ENCODE results near the gene CAPN3. TPM values are rescaled to one million over a fixed set of nuclear protein-coding genes. Genes with fewer than 3 reads are reported as not detected.

CAPN3 gene
- total RNA-seq, 1 donor from 2014 or later, result 7.1 TPM

GRCh38 chr15:42374810-42375209, 15.5 kb downstream of the CAPN3 start:
- Histone ChIP-seq H3K4me3 (no peak overlapping the region), H3K9me3 (no peaks in the 10 kb centered on the region), H3K27ac (no peak overlapping the region), H3K27me3 (no peaks in the 10 kb centered on the region), H3K36me3 (no peaks in the 10 kb centered on the region), H3K4me1 (no peaks in the 10 kb centered on the region)
- DNase-seq (ENCODE audit: low spot score in 2 of 2), result no peak
- intact Hi-C loops (cut with DNase I), result no loop called here
- TF ChIP-seq CTCF (IDR thresholded peaks at IDR 0.05), result no peak

- no peaks in the 10 kb centered on the region for H3K36me3 ChIP-seq
- H3K4me3 ChIP-seq, result no peak overlapping the region
- H3K9me3 ChIP-seq, result no peaks in the 10 kb centered on the region
- no peak for DNase-seq (ENCODE audit: low spot score in 2 of 2)
- H3K4me1 ChIP-seq, result no peaks in the 10 kb centered on the region
- intact Hi-C loops (cut with DNase I), result no loop called here
- H3K27me3 ChIP-seq, result no peaks in the 10 kb centered on the region
- H3K27ac ChIP-seq, result no peak overlapping the region
- TF ChIP-seq CTCF (IDR thresholded peaks at IDR 0.05), result no peak
Measured at GRCh38 chr15:42375252-42375651, 16.0 kb downstream of the CAPN3 start.

- TF ChIP-seq CTCF (IDR thresholded peaks at IDR 0.05), result no peak
- Histone ChIP-seq H3K9me3 (no peaks in the 10 kb centered on the region), H3K4me3 (no peak overlapping the region), H3K4me1 (no peaks in the 10 kb centered on the region), H3K36me3 (no peaks in the 10 kb centered on the region), H3K27me3 (no peaks in the 10 kb centered on the region), H3K27ac (no peak overlapping the region)
- intact Hi-C loops (cut with DNase I), result no loop called here
- DNase-seq (ENCODE audit: low spot score in 2 of 2), result no peak
Measured at GRCh38 chr15:42375941-42376340, 16.6 kb downstream of the CAPN3 start.

GRCh38 chr15:42378011-42378410, 18.7 kb downstream of the CAPN3 start:
- no peaks in the 10 kb centered on the region for H3K4me1 ChIP-seq
- H3K27ac ChIP-seq, result no peak overlapping the region
- no peaks in the 10 kb centered on the region for H3K36me3 ChIP-seq
- H3K4me3 ChIP-seq, result no peak overlapping the region
- no peaks in the 10 kb centered on the region for H3K9me3 ChIP-seq
- no peak for TF ChIP-seq CTCF (IDR thresholded peaks at IDR 0.05)
- no peak for DNase-seq (ENCODE audit: low spot score in 2 of 2)
- intact Hi-C loops (cut with DNase I), result no loop called here
- H3K27me3 ChIP-seq, result no peaks in the 10 kb centered on the region

GRCh38 chr15:42384597-42384996, 25.3 kb downstream of the CAPN3 start:
- H3K27me3 ChIP-seq, result no peaks in the 10 kb centered on the region
- DNase-seq (ENCODE audit: low spot score in 2 of 2), result no peak
- H3K4me1 ChIP-seq, result no peaks in the 10 kb centered on the region
- H3K4me3 ChIP-seq, result no peak overlapping the region
- no peaks in the 10 kb centered on the region for H3K9me3 ChIP-seq
- H3K27ac ChIP-seq, result no peak overlapping the region
- peaks cover 0 to 7% of the 10 kb centered on the region in 2 donors for H3K36me3 ChIP-seq
- TF ChIP-seq CTCF (IDR thresholded peaks at IDR 0.05), result no peak
- intact Hi-C loops (cut with DNase I), result no loop called here
